Measurements from ENCODE around the gene PACSIN1. TPM values are rescaled to one million over a fixed set of nuclear protein-coding genes. Genes with fewer than 3 reads are reported as not detected.

PACSIN1 gene
- total and polyA plus RNA-seq, 4 donors, result 0.03 to 0.17 (median 0.15) TPM

- no peaks in the 10 kb centered on the region for H3K36me3 ChIP-seq (ENCODE audit: control insufficient read depth in 4 of 4, insufficient read depth in 3 of 4, low read depth in 1 of 4, low read length in 3 of 4)
- no peaks in the 10 kb centered on the region for H3K27me3 ChIP-seq (ENCODE audit: control insufficient read depth in 4 of 4, insufficient read depth in 4 of 4, low read length in 3 of 4)
- DNase-seq (ENCODE audit: low spot score), result no peak
- H3K4me3 ChIP-seq (ENCODE audit: low read depth in 1 of 3, low read length in 3 of 3), result no peak overlapping the region
- H3K9ac ChIP-seq (ENCODE audit: low read depth in 1 of 2, low read length in 2 of 2), result no peak overlapping the region
- TF ChIP-seq SP1 (IDR thresholded peaks at IDR 0.05) (no peak), NR2F2 (IDR thresholded peaks at IDR 0.05) (no peak), RAD21 (IDR thresholded peaks at IDR 0.05) (no peak), JUND (IDR thresholded peaks at IDR 0.05) (no peak), EGR1 (IDR thresholded peaks at IDR 0.05; ENCODE audit: low read depth in 2 of 2) (no peak), HNF4G (IDR thresholded peaks at IDR 0.05) (no peak), ZBTB33 (IDR thresholded peaks at IDR 0.05) (no peak), FOXA1 (IDR thresholded peaks at IDR 0.05) (no peak), MAX (IDR thresholded peaks at IDR 0.05) (no peak), HNF4A (conservative IDR thresholded peaks at IDR 0.05) (no peak), RXRA (IDR thresholded peaks at IDR 0.05) (no peak), TAF1 (conservative IDR thresholded peaks at IDR 0.05) (no peak)
- H3K9me3 ChIP-seq (ENCODE audit: control insufficient read depth in 4 of 4, low read length in 3 of 4), result no peaks in the 10 kb centered on the region
- H3K4me1 ChIP-seq (ENCODE audit: control insufficient read depth in 4 of 4, insufficient read depth in 4 of 4, low read length in 3 of 4), result no peaks in the 10 kb centered on the region
- 88% methylated on average over 8 of the region's 8 CpGs for WGBS
- H3K27ac ChIP-seq (ENCODE audit: low read depth in 1 of 2, low read length in 2 of 2), result no peak overlapping the region
Measured at GRCh38 chr6:34517966-34518365, 52.1 kb downstream of the PACSIN1 start.

- H3K4me3 ChIP-seq (ENCODE audit: low read depth in 1 of 3, low read length in 3 of 3), result no peak overlapping the region
- no peak for DNase-seq (ENCODE audit: low spot score)
- no peaks in the 10 kb centered on the region for H3K9me3 ChIP-seq (ENCODE audit: control insufficient read depth in 4 of 4, low read length in 3 of 4)
- TF ChIP-seq HNF4G (IDR thresholded peaks at IDR 0.05), result no peak
- TF ChIP-seq REST (IDR thresholded peaks at IDR 0.05), result no peak
- TF ChIP-seq RAD21 (IDR thresholded peaks at IDR 0.05), result no peak
- TF ChIP-seq GABPA (IDR thresholded peaks at IDR 0.05 in 1 of 2, conservative IDR thresholded peaks at IDR 0.05 in 1 of 2), result no peak
- TF ChIP-seq NR2F2 (IDR thresholded peaks at IDR 0.05), result no peak
- TF ChIP-seq SP1 (IDR thresholded peaks at IDR 0.05), result no peak
- TF ChIP-seq ZBTB33 (IDR thresholded peaks at IDR 0.05), result no peak
- no peak for TF ChIP-seq MAX (IDR thresholded peaks at IDR 0.05)
- TF ChIP-seq RXRA (IDR thresholded peaks at IDR 0.05), result no peak
- no peak for TF ChIP-seq JUND (IDR thresholded peaks at IDR 0.05)
- no peak for TF ChIP-seq FOXA1 (IDR thresholded peaks at IDR 0.05)
- no peak for TF ChIP-seq CTCF (IDR thresholded peaks at IDR 0.05; ENCODE audit: low read depth, low read length, missing input control)
- no peak for TF ChIP-seq HNF4A (conservative IDR thresholded peaks at IDR 0.05)
- TF ChIP-seq FOXA2 (IDR thresholded peaks at IDR 0.05), result no peak
- no peak for TF ChIP-seq ATF3 (IDR thresholded peaks at IDR 0.05)
- TF ChIP-seq YY1 (IDR thresholded peaks at IDR 0.05), result no peak
- no peak overlapping the region for H3K9ac ChIP-seq (ENCODE audit: low read depth in 1 of 2, low read length in 2 of 2)
- no peaks in the 10 kb centered on the region for H3K36me3 ChIP-seq (ENCODE audit: control insufficient read depth in 4 of 4, insufficient read depth in 3 of 4, low read depth in 1 of 4, low read length in 3 of 4)
- H3K27me3 ChIP-seq (ENCODE audit: control insufficient read depth in 4 of 4, insufficient read depth in 4 of 4, low read length in 3 of 4), result no peaks in the 10 kb centered on the region
- WGBS, result 87% methylated on average over 4 of the region's 4 CpGs
- H3K4me1 ChIP-seq (ENCODE audit: control insufficient read depth in 4 of 4, insufficient read depth in 4 of 4, low read length in 3 of 4), result no peaks in the 10 kb centered on the region
- no peak overlapping the region for H3K27ac ChIP-seq (ENCODE audit: low read depth in 1 of 2, low read length in 2 of 2)
Measured at GRCh38 chr6:34518669-34519365, 52.9 kb downstream of the PACSIN1 start.
